ENCODE measurements around the gene UFM1. TPM values are rescaled to one million over a fixed set of nuclear protein-coding genes. Genes with fewer than 3 reads are reported as not detected.

The UFM1 gene
- total and polyA plus RNA-seq, 2 donors (not counting 3 experiments of a cell fraction or from before 2014, with no cell fraction given) = 16.8 to 51.5 TPM

- H3K27me3 ChIP-seq (ENCODE audit: control insufficient read depth in 2 of 2, insufficient read depth in 2 of 2, low read length in 2 of 2) = peaks cover 0 to 5% of the 10 kb centered on the region in 2 experiments
- no peak overlapping the region for H3K9ac ChIP-seq (replicated peaks; ENCODE audit: extremely low read depth, insufficient read depth, low read length)
- no peaks in the 10 kb centered on the region for H3K36me3 ChIP-seq (ENCODE audit: control insufficient read depth in 2 of 2, extremely low read depth in 1 of 2, insufficient read depth in 2 of 2, low read length in 2 of 2)
- H3K27ac ChIP-seq (ENCODE audit: insufficient read depth, low read depth, low read length) = no peak overlapping the region
- DNase-seq (ENCODE audit: low read depth, low spot score) (no peak), FAIRE-seq (no peak)
- no peaks in the 10 kb centered on the region for H4K20me1 ChIP-seq (replicated peaks; ENCODE audit: control insufficient read depth, extremely low read depth, insufficient read depth, low read length)
- intact Hi-C loops (cut with micrococcal nuclease) = no loop called here
- H3K4me2 ChIP-seq (ENCODE audit: insufficient read depth, low read length) = no peak overlapping the region
- no peaks in the 10 kb centered on the region for H3K79me2 ChIP-seq (ENCODE audit: control insufficient read depth, insufficient read depth, low read length)
- H3K4me3 ChIP-seq (replicated peaks in 1 of 3; ENCODE audit: insufficient read depth in 1 of 3, low read depth in 1 of 3, low read length in 3 of 3) = no peak overlapping the region
- BruUV-seq (replicated peaks) = no TSS peak
- no peaks in the 10 kb centered on the region for H3K9me3 ChIP-seq (replicated peaks; ENCODE audit: control insufficient read depth, insufficient read depth, low read length)
- H2AFZ ChIP-seq (ENCODE audit: low read depth, low read length) = no peak overlapping the region
- no peaks in the 10 kb centered on the region for H3K4me1 ChIP-seq (ENCODE audit: control insufficient read depth, extremely low read depth, insufficient read depth, low read length)
- dilution Hi-C loops (cut with MboI; ENCODE audit: extremely low pct_ligation_motif_present, low sequenced_read_pairs) = no loop called here
- CTCF ChIA-PET = no interaction called here
- POLR2A ChIA-PET = no interaction called here
- no peaks in the 10 kb centered on the region for H3K9me1 ChIP-seq (replicated peaks; ENCODE audit: control insufficient read depth, extremely low read depth, insufficient read depth, low read length)
- TF ChIP-seq JUN (IDR thresholded peaks at IDR 0.05; ENCODE audit: borderline replicate concordance, insufficient read depth, insufficient read length, low read depth) (no peak), POLR2AphosphoS5 (IDR thresholded peaks at IDR 0.05; ENCODE audit: insufficient read depth, low read depth, low read length) (no peak), POLR2A (IDR thresholded peaks at IDR 0.05; ENCODE audit: low read depth, low read length) (no peak), MAX (IDR thresholded peaks at IDR 0.05; ENCODE audit: insufficient read depth, insufficient read length) (no peak), GATA2 (IDR thresholded peaks at IDR 0.05; ENCODE audit: insufficient read depth, insufficient read length, low read depth, low read length) (no peak), MYC (IDR thresholded peaks at IDR 0.05; ENCODE audit: low read depth, low read length) (no peak), EZH2 (IDR thresholded peaks at IDR 0.05; ENCODE audit: borderline replicate concordance, low read depth, low read length, severe bottlenecking) (no peak), CTCF (IDR thresholded peaks at IDR 0.05; ENCODE audit: extremely low read depth in 1 of 2, insufficient read depth in 1 of 2, low read depth in 1 of 2, low read length in 2 of 2) (no peak), FOS (IDR thresholded peaks at IDR 0.05; ENCODE audit: borderline replicate concordance, insufficient read depth, low read length) (no peak)
These were observed 49.9 kb downstream of the UFM1 start for GRCh38 chr13:38399535-38399934.

All from endothelial cell of umbilical vein (primary cell).